ENCODE data around the gene KIF17.

- no peak for TF ChIP-seq CTCF (conservative IDR thresholded peaks at IDR 0.05)
- TF ChIP-seq ZFX (IDR thresholded peaks at IDR 0.05), result no peak
These were observed 9.8 kb downstream of the KIF17 start for GRCh38 chr1:20708057-20708456.
